Left hindlimb (tissue), 1 donor: ENCODE results near the gene SERTAD2.

Source experiments
- DNase-seq: peaks from one replicate; pipeline ENCODE4 v3.0.0-alpha.2; 2018

SERTAD2 gene

DNA sequence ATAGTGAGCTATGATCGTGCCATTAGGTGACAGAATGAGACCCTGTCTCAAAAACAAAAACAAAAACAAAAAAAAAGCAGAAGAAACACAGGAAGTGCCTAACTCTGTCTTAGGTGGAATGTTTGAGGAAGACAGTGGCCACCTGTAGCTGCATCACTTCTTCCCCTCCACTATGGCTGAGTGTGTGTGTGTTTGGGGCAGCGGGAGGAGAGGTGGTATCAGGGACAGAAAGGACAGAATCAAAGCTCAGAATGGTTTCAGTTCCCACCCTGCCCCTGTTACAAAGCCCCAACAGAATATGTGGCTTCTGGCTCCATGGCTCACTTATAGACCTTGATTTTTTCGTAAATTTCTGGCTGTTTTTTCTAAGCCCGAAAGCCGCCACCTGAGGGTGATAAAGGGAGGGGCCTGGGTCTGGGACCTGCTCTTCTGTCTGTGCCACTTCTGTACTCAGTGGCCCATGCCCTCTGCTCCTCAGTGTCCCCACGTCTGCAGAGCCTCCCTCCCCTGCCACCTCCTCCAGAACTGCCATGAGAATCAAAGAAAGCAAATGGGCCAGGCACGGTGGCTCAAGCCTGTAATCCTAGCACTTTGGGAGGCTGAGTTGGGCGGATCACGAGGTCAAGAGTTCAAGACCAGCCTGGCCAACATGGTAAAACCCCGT, 27.4 kb downstream of the SERTAD2 start:
- DNase-seq = no peak

DNA sequence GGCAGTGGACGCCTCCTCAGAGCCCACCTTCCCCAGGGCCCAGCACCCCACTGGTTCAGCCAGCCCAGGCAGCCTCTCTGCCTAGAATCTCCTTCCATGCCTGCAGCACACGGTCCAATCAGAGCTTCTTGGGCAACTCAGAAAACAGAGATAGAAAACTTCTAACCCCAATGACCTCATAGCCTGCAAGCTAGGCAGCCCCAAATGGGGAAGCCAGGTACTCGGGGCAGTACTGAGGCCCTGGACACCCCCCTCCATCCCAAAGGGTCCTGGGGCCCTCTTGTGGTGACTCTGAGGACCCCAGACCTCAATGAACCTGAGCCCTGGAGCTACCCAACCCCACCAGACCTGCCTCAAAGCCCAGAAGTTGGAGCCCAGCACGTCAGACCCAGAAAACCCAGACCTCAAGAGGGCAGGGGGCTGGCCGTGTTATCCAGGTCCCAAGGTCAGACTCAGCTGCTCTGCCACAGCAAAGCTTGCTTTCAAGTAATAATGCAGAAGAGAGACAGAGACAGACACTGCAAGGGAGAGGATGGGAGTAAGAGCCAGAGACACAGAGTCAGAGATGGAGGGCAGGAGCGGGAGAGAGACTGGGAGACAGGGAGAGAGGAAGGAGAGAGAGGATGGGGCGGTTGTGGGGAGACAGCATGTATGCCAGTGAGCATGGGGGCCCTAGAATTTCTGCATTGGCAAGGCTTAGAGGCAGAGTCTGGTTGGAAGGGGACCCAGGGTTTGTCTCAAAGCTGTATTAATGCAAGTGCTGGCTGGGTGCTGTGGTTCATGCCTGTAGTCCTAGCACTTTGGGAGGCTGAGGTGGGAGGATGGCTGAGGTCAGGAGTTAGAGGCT, 28.2 kb downstream of the SERTAD2 start:
- DNase-seq = no peak

DNA sequence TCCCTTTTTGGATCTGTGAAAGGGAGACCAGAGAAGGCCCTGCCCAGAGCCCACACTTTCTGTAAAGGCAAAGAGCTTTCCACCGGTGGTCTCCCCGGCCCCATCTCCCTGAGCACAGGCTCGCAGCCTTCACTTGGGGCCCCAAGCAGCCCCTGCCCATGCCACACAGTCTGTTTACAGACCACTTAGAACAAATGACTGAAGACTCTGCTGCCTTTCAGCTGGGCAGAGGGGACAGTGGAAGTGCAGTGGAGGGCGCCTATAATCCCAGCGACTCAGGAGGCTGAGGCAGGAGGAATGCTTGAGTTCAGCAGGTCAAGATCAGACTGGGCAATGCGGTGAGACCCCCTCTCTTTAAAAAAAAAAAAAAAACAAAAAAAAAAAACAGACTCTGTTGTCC, 28.9 kb downstream of the SERTAD2 start:
- DNase-seq = no peak

DNA sequence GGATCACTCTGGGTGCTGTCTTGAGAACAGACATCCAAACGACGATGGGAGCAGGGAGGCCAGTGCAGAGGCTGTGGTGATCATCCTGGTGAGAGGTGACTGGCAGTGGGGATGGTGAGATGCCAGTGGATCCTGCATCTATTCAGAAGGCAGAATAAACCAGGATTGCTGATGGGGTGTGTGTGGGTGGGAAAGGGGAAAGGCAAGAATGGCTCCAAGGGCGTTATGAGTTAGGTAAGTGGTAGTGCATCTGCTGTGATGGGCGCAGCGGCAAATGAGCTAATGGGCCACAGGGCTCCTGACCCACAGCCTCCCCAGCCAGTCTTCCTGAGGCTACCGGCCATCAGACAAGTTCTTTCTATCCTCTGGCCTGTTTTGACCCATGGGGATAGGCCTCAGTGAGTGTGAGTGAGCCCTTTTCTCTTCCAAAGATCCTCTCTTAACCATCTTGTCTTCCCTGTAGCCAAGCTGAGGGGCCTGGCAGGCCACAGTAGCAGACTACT, 29.6 kb downstream of the SERTAD2 start:
- no peak for DNase-seq

DNA sequence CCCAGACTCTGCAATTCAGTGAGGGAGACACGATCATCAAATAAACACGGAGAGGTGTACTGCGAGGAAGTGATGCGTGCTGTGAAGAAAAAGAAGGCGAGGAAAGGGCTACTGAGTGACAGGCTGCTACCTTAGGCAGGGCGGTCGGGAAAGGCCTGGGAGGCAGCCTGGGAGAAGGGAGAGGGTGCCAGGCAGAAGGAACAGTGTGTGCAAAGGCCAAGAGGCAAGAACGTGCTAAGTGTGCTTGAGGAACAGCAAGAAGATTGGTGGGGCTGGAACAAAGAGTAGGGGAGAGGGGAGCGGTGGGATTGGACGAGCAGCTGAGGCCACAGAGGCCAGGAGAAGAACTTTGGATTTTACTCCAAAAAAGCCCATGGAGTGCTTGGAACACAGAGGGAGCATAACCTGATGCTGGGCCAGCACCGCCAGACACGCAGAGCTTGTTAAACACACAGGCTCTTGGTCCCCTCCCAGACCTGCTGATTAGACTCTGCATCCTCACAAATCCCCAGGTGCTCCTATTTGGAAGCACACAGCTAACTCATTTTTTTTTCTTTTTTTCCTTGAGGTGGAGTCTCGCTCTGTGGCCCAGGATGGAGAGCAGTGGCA, 30.4 kb downstream of the SERTAD2 start:
- no peak for DNase-seq

DNA sequence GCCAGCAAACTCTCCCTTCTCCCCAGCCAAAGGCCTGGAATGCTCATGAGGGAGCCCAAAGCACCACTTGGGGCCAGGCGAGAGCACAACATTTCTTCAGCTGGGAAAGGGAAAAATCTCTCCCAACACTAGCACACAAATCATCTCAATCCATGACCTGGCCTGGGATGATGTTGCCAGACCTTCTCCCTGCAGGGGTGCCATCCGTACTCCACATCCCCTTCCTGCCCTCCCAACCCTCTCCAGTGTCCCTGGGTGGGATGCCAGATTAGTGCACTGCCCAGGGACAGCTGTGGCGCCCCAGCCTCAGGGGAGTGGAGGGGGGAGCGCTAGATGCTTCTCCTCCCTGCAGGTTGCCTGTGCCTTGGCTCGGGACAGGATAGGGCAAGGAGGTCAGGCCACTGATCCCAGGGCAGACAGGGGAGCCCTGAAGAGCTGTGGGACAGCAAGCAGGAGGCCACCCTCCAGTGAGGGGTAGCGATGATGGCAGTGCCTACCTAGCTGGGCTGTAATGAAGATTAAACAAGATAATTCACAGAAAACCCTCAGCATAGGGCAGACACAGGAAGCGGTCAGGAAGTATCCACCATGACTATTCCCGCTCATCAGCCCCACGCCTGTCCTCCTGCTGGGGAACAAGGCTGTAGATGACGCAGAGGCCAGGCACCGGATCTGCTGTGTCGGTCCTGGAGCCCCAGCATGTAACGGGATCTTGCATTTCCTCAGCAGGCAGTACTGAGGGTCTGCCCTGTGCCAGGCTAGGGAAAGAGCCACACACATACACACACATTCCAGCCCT, 31.1 kb downstream of the SERTAD2 start:
- DNase-seq = no peak

DNA sequence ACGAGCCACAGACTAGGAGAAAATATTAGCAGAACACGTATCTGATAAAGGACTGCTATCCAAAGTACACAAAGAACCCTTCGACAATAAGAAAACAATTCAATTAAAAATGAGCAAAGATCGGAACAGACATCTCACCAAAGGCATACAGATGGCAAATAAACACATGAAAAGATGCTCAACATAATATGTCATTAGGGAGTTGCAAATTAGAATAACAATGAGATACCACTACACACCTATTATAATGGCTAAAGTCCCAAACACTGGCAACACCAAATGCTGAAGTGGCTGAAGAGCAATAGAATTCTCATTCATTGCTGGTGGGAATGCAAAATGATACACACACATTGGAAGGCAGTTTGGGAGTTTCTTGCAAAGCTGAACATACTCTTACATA, 33.1 kb downstream of the SERTAD2 start:
- no peak for DNase-seq

DNA sequence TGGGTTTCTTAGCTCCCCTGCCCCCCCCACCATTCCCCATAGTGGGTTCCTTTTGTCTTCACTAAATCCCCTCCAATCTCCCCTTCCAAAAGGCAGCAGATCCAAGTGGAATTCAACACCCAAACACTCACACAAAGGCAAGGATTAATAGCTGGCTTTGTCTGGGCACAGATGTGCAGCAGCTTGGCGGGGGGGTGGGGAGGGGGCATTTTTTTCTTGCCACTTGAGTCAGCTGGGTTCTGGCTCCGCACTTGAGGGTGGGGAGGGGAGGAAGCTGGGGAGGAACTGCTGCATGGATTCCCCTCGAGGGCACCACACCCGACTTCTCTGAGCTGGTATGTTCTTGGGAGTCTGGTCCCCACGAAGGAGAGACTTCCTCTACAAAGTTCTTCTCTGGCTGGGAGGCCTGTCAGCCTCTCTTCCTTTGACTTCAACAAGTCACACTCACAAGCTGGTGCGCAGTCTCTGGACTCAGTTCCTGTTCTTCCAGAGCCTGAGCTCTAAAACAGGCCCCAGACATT, 36.0 kb downstream of the SERTAD2 start:
- no peak for DNase-seq

DNA sequence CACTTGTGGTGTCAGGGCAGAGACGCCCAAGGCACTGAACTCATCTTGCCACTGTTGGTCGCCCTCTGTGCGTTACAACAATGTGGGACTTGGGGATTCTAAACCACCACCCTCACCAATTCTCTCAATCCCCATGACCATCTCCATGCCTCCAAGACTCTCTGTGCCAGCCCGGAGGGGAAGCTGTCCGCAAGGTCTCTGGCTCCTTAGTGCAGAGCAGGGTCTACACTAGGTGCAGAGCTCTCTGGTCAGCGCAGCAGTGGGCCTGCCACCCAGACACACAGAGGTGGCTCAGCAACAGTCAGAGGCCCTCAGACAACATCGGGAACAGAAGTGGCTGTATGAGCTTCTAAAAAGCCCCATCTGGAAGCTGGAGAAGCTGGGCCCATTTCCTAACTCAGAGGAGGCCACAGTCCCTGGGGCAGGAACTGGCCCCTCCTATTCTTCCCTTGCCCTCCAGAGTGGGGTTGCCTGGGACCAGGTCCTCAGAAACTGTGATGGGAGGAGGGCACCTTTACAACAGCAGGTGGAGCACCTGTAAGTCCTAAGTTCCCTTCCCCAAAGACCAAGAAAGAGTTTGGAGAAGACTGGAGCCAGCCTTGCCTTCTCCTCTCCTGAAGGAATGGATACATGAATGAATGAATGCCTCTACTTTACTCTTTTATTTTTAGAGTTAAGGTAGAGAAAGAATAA, 37.7 kb downstream of the SERTAD2 start:
- no peak for DNase-seq

DNA sequence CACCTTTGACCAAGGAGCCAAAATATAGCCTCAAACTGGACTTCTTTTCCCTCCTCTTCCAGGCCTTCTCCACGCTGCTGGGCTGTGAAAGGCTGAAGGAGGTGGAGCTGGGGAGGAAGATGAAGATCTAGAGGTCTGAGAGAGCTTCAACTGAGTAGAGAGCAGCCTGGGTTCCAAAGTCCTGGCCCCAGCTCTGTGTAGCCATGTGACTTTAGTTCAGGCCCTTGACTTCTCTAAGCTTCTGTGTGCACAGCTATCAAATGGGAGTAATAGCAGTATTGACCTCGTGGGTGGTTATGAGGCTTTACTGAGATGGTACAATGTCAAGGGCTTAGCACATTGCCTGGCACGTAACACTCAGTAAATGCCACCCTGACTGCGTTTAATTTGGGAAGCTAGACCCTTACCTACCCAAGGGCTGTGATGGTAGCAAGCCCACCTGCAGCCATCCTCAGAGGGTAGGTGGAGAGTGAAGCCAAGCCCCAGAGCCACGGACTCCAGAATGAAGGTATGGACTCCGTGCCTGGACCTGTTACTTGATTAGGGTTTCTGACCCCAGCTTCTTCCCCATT, 38.4 kb downstream of the SERTAD2 start:
- DNase-seq = no peak

DNA sequence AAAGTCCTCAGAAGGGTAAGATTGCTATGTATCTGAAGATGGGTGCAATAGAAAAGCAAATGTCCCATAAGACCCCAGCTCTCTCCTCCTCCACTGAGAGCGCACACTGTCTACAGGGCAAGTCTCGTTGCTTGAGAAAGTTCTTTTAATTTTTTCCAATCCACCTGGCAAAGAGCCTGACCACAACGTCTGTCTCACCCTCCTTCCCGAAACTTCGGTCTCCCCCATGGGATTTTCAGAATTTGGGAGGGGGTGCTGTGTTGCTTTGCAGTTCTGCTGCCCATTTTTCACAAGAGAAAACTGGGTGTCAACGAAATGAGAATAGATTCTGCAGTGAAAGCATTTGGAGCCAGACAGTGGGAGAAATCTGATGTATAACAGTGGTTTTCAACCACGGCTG, 40.4 kb downstream of the SERTAD2 start:
- no peak for DNase-seq

DNA sequence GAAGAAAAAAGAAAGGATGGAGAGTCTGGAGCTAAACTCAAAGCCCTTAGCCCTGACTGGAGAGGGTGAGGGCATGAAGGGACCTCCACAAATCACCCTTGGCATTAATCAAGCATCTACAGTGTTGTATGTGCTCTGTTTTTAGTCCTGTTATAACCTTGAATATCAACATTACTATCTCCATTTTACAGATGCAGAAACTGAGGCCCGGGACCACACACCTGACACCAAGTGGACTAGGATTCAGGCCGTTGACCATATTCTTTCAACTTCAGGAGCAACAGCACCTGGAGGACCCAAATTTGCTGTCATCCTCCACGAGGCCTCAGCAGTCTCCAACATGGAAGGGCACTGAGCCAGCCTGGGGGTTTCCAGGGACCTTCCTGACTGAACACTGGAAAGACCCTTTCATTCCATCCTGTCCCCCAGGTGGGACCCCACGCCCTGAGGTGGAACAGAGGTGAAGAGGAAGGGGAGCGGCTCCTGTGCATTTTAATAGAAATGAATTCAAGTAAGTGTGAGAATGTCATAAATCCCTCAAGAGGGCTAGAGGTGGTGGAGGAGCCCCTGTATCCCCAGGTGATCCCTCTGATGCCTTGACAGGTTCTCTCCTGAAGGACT, 41.0 kb downstream of the SERTAD2 start:
- DNase-seq = no peak

DNA sequence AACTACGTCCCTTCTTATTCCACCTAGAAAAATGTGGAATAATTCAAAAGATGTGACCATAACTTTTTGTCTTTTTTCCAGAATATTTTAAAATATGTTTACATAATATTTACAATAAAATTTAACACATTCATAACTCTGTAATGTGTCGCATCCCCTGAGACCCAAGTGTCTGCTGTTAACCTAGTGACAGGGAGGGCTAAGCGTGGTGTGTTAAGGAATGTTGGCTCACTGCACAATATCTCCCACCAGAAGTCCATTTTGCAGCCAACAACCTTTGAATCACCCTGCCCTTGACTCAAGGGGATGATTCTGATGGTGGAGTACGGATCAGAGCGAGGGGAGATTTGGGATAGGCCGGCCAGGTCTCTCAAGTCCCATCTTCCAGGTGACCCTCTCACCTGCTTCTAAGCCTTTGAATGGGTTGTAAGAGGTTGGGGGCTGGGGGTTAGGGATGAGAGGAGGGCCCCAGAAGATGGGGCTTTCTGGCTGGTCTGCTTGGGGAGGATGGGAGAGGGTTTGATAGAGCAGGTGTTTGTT, 43.3 kb downstream of the SERTAD2 start:
- no peak for DNase-seq

DNA sequence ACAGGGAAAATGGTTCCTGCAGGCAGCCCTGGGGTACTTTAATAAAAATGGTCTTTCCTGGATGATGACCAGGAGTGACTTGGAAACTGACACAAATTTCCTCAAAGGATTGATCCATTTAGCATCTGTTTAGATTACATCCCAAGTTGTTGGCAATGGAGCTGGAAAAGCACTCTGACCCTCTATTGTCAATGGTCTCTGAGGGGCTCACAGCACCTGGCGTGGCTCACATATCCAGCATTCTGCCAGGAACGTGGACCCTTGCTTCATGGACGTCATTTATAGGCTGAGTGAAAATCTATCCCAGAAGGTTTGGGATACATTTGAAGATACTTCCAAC, 43.8 kb downstream of the SERTAD2 start:
- no peak for DNase-seq

DNA sequence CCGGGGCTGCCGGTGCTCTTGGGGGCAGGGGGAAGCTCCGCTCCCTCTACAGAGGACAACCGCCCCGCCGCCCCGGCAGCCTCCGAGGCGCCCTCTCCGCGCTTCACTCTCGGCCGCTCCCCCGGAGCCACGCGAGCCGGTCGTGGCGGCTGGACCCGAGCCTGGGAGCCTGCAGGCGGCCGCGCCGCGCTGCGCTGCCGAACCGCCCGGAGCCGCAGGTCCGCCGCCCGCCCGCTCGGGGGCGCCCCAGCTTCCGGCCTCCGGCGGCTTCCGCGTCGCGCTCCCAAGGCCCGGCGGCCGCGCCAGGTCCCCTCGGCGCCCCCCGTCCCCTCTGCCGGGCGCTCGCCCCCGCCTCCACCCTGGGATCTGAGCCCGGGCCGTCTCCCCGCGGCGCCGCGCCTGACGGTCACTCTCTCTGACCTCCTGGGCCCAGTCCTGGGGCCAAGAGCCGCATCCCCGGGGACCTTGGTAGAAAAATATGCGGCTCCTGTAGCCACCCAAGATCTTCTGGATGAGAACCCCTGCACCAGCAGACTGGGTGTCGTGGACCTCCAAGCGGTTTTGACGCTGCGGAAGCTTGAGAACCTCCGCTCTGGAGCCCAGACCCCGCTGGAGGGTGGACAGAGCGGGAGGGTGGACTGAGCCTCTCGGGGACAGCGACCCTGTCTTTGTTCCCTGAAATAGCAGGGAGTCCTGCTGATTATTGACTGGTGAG, 44.3 kb downstream of the SERTAD2 start:
- DNase-seq = peak; percentile 62

DNA sequence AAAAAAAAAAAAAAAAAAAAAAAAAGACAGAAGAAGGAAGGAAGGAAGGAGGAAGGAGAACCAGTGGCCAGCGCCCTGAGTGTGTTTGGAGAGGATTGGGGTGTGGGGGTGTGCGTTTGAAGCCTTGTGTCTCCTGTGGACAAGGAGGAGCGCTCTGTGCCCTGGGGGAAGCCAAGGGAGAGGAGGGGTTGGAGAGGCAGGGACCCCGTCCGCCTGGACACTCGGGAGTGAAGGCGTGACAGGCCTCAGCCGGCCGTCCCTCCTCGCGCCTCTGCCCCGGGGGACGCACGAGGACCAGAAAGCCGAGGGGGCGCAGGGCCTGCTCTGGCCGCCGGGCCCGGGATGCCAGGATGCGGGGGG, 44.9 kb downstream of the SERTAD2 start:
- no peak for DNase-seq

DNA sequence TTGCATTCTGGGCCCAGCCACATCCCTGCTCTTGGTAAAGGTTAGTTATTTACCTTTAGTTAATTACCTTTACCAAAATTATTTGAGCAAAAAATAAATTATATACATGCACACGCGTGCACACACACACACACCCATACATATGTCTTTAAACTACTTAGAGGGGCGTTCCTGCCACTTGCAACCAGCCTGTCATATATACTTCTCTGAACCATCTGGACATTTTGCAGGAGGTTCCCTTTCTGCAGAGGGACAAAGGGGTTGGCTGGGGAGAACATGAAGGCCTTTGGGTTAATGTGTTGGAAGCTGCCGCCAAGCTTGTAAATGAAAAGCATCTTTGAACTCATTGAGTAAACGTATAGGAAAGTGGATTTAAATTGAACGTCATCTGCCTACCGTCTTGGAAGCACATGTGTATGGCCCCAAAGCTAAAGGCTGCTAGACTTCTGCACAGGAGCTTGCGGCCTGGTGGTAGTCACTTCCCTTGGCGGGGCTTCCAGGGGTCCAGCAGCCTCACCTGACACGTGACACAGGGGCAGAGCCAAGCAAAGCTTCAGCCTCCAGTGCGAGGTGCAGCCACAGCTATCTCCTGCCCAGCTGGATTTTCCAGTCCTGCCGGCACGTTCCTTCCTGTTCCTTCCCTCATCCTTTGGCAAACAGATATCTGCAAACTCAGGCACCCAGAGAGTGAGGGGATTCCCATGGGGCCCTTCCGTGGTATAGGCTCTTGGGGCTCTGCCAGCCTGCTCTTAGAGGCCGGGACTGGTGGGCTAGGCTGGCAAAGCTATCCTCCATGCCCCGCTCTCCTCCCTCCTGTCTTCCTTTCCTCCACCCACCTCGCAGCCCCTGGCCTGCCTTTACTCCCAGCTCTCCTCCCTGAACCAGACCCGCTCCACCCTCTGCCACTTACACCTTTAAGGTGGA, 46.1 kb downstream of the SERTAD2 start:
- DNase-seq = no peak

DNA sequence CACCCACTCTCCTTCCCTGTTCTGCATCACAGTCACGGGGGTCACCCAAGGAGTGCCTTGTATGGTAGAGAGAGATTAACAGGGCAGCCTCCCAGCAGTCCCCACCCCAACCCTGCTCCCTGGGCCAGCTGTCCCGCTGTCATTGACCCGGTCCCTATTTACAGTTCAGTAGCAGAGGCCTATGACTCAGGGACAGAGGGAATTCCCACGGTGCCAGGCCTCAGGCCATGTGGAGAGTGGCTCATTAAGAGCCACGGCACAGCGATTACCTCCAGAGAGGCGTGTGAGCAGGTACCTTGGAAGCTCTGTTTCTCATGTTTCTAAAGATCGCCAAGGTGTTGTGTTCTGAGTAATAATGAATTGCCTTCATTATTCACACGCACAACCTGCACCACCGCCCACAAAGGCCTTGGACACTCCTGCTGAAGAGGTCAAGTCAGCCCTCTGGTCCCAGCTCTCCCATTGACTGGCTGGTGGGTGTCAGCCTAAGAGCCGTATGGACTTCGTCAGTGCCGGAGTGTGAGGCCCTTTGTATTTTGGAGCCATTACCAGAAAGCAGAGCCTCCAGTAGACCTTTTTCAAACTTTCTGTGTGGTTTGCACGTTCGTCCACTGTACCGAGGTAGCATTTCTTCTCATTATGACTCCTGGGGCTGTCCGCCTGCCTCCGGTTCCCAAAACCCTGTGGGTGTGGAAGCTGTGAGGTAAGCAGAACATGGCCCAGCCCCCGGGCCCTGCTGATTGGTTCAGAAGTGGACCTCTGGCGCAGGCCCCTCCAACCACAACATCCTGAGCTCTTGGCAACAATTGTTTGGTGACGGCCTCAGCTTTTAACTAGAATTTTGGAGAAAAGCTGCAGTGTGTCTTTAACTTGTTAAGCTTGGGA, 47.0 kb downstream of the SERTAD2 start:
- DNase-seq = peak; percentile 92
